MM.1S (cell line): ENCODE measurements around the gene C1QB.

Experiments used
- DNase-seq: peaks from one replicate; pipeline ENCODE4 v3.0.0-alpha.2; 2015
- H2AFZ ChIP-seq: fragments of 300-600 bp; sonication (generic); 2 replicates; pipeline ENCODE4 v1.6.0; 2016; ENCODE audit warnings: antibody characterized with exemption, low read length
- H3F3A ChIP-seq: fragments of 300-600 bp; sonication (generic); 2 replicates; pipeline ENCODE4 v1.6.1; 2016; ENCODE audit warnings: mild to moderate bottlenecking, antibody characterized with exemption, low read length, moderate library complexity, mixed read lengths; ENCODE audit not compliant: insufficient read depth
- H3K27ac ChIP-seq: fragments of 300-600 bp; sonication (generic); 2 replicates; pipeline ENCODE4 v1.5.1; 2016; ENCODE audit warnings: mild to moderate bottlenecking, low read length
- H3K27me3 ChIP-seq: fragments of 300-600 bp; sonication (generic); replicated peaks from 2 replicates; pipeline ENCODE4 v1.6.0; 2016; ENCODE audit warnings: low read length; ENCODE audit not compliant: insufficient read depth
- H3K36me3 ChIP-seq: fragments of 300-600 bp; sonication (generic); replicated peaks from 2 replicates; pipeline ENCODE4 v1.6.1; 2016; ENCODE audit warnings: mild to moderate bottlenecking, low read length, mixed read lengths; ENCODE audit not compliant: insufficient read depth
- H3K4me1 ChIP-seq: fragments of 300-600 bp; sonication (generic); 2 replicates; pipeline ENCODE4 v1.6.1; 2016; ENCODE audit warnings: low read length, mixed read lengths
- H3K4me2 ChIP-seq: fragments of 300-600 bp; sonication (generic); 2 replicates; pipeline ENCODE4 v1.6.0; 2016; ENCODE audit warnings: low read depth, low read length
- H3K4me3 ChIP-seq: fragments of 300-600 bp; sonication (generic); 2 replicates; pipeline ENCODE4 v1.5.1; 2016; ENCODE audit warnings: low read length, mixed read lengths
- H3K79me2 ChIP-seq: fragments of 300-600 bp; sonication (generic); 2 replicates; pipeline ENCODE4 v1.6.1; 2016; ENCODE audit warnings: mixed run types, low read length, mixed read lengths
- H3K9ac ChIP-seq: fragments of 300-600 bp; sonication (generic); 2 replicates; pipeline ENCODE4 v1.6.1; 2016; ENCODE audit warnings: low read length, mixed read lengths
- H3K9me2 ChIP-seq: fragments of 300-600 bp; sonication (generic); replicated peaks from 2 replicates; pipeline ENCODE4 v1.6.1; 2016; ENCODE audit warnings: mild to moderate bottlenecking, low read length, mixed read lengths; ENCODE audit not compliant: insufficient read depth
- H3K9me3 ChIP-seq: fragments of 300-600 bp; sonication (generic); replicated peaks from 2 replicates; pipeline ENCODE4 v1.6.1; 2016; ENCODE audit warnings: mild to moderate bottlenecking, low read length, mixed read lengths; ENCODE audit not compliant: insufficient read depth
- H4K20me1 ChIP-seq: fragments of 300-600 bp; sonication (generic); 2 replicates; pipeline ENCODE4 v1.6.1; 2016; ENCODE audit warnings: mild to moderate bottlenecking, low read length, moderate library complexity, mixed read lengths; ENCODE audit not compliant: insufficient read depth
- EZH2 ChIP-seq: fragments of 300-600 bp; sonication (generic); optimal IDR thresholded peaks from 2 replicates; pipeline ENCODE3; 2017; ENCODE audit warnings: low read depth, mild to moderate bottlenecking, antibody characterized with exemption, low read length, mixed read lengths
- EZH2phosphoT487 ChIP-seq: fragments of 300-600 bp; sonication (generic); IDR thresholded peaks from 2 replicates; pipeline ENCODE4 v1.6.1; 2018; ENCODE audit warnings: antibody characterized with exemption, low read length
- TF ChIP-seq, protein P1 (sequence below): fragments of 300-600 bp; sonication (generic); IDR thresholded peaks from 2 replicates; pipeline ENCODE4 v1.5.1; 2016; ENCODE audit warnings: antibody characterized with exemption, low read length, mixed read lengths

Gene C1QB

DNA sequence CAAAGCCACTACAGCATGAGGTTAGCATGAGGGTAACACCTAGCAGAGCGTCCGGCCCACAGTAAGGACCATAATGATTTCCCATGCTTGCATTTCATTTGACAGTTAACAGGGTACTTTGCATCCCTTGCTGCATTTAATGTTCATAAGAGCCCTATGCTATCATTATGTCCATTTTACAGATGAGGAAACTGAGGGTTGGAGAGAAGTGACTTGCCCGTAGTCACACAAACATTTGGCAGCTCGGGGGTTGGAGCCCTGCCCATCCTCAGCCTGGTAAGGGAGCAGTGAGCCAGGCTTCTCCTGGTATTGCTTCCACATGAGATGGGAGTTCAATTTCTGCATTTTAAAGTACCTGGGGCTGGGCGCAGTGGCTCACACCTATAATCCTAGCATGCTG is 41.1 kb downstream of the C1QB start:
- no peaks in the 10 kb centered on the region for H3K36me3 ChIP-seq
- H2AFZ ChIP-seq = no peak overlapping the region
- no peaks in the 10 kb centered on the region for H3K9me3 ChIP-seq
- H3F3A ChIP-seq = no peaks in the 10 kb centered on the region
- H4K20me1 ChIP-seq = no peaks in the 10 kb centered on the region
- no peaks in the 10 kb centered on the region for H3K4me1 ChIP-seq
- H3K4me3 ChIP-seq = no peak overlapping the region
- H3K9me2 ChIP-seq = no peaks in the 10 kb centered on the region
- H3K27ac ChIP-seq = no peak overlapping the region
- no peak for DNase-seq
- peaks cover 65% of the 10 kb centered on the region for H3K27me3 ChIP-seq
- no peak overlapping the region for H3K4me2 ChIP-seq
- H3K79me2 ChIP-seq = no peaks in the 10 kb centered on the region
- H3K9ac ChIP-seq = no peak overlapping the region
- TF ChIP-seq, protein P1, sequence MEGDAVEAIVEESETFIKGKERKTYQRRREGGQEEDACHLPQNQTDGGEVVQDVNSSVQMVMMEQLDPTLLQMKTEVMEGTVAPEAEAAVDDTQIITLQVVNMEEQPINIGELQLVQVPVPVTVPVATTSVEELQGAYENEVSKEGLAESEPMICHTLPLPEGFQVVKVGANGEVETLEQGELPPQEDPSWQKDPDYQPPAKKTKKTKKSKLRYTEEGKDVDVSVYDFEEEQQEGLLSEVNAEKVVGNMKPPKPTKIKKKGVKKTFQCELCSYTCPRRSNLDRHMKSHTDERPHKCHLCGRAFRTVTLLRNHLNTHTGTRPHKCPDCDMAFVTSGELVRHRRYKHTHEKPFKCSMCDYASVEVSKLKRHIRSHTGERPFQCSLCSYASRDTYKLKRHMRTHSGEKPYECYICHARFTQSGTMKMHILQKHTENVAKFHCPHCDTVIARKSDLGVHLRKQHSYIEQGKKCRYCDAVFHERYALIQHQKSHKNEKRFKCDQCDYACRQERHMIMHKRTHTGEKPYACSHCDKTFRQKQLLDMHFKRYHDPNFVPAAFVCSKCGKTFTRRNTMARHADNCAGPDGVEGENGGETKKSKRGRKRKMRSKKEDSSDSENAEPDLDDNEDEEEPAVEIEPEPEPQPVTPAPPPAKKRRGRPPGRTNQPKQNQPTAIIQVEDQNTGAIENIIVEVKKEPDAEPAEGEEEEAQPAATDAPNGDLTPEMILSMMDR = no peak
- TF ChIP-seq EZH2 = no peak
- TF ChIP-seq EZH2phosphoT487 = no peak

DNA sequence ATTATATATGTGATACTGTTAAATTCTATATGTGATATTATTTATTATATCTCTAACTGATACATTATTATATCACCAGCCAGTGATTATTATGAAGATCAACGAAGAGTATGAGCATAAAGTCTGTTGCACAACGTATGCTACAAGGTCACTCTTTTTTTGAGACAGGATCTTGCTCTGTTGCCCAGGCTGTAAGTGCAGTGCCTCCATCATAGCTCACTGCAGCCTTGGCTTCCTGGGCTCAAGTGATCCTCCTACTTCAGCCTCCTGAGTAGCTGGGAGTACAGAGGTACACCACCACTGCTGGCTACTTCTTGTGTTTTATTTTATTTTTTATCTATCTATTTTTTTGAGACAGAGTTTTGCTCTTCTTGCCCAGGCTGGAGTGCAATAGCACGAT is 43.6 kb downstream of the C1QB start:
- H3K27ac ChIP-seq = no peak overlapping the region
- no peak overlapping the region for H2AFZ ChIP-seq
- H3K9me3 ChIP-seq = no peaks in the 10 kb centered on the region
- no peak for DNase-seq
- H3K36me3 ChIP-seq = no peaks in the 10 kb centered on the region
- no peak overlapping the region for H3K4me2 ChIP-seq
- TF ChIP-seq EZH2 (no peak), EZH2phosphoT487 (no peak)
- TF ChIP-seq, protein P1 = no peak
- no peaks in the 10 kb centered on the region for H3F3A ChIP-seq
- no peaks in the 10 kb centered on the region for H3K9me2 ChIP-seq
- no peaks in the 10 kb centered on the region for H3K79me2 ChIP-seq
- H3K4me3 ChIP-seq = no peak overlapping the region
- H3K9ac ChIP-seq = no peak overlapping the region
- H3K27me3 ChIP-seq = peaks cover 60% of the 10 kb centered on the region
- H3K4me1 ChIP-seq = no peaks in the 10 kb centered on the region
- no peaks in the 10 kb centered on the region for H4K20me1 ChIP-seq

DNA sequence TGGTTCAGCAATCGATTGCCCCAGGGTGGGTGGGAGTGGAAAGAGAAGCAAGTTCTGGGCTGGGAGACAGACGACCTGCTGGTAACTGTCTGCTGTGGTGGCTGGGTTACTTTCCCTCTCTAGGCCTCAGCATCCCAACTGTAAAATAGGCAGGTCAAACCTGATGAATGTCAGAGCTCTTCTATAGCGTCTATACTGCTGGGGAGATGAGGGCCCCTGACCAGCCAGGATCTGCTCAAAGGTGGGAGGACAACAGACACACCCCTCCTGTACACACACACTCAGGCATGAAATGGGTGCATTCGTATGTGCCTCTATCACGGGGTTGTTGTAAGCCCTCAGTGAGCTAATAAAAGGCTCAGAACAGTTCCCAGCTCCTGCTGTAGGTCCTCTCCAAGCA is 44.9 kb downstream of the C1QB start:
- Histone ChIP-seq H3F3A (no peaks in the 10 kb centered on the region), H2AFZ (no peak overlapping the region), H3K4me1 (no peaks in the 10 kb centered on the region), H3K79me2 (no peaks in the 10 kb centered on the region), H3K9ac (no peak overlapping the region), H3K36me3 (no peaks in the 10 kb centered on the region), H3K9me3 (no peaks in the 10 kb centered on the region), H3K27me3 (peaks cover 62% of the 10 kb centered on the region), H3K4me3 (no peak overlapping the region), H4K20me1 (no peaks in the 10 kb centered on the region), H3K9me2 (no peaks in the 10 kb centered on the region), H3K4me2 (no peak overlapping the region), H3K27ac (no peak overlapping the region)
- DNase-seq = no peak
- TF ChIP-seq, protein P1 = no peak
- no peak for TF ChIP-seq EZH2phosphoT487
- no peak for TF ChIP-seq EZH2
